GM21447 (cell line): Measurements from ENCODE around the gene CDRT4.
"Not testable (repeated sequence)": the region's sequence is repeated elsewhere in the genome, so short reads cannot be mapped to it uniquely, and the experiment has no call there.

ENCODE experiments used
- ATAC-seq: cut with Tn5 transposase; IDR thresholded peaks from one replicate; pipeline ENCODE4 v1.9.1; 2021; ENCODE audit not compliant: unreplicated experiment

CDRT4 gene

DNA sequence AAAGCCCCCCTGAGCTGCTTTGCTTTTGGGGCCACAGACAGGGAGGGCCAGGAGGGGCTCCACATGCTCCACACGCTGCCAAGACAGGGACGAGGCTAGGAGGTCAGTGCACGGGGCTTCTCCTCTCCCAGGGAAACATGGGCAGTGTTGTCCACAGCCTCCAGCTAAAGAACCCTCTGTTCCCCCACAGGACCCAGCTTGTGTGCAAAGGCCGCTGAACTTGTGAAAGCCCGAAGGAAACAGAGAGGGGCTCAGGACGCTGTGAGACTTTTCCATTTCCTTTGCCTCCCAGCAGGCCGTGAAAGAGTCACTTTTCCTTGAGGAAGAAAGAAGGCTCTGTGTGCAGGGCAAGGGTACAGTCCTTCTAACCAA, 9.7 kb downstream of the CDRT4 start:
- ATAC-seq = no peak

- ATAC-seq = no peak
These were observed 10.3 kb downstream of the CDRT4 start for GRCh38 chr17:15456972-15457722.

DNA sequence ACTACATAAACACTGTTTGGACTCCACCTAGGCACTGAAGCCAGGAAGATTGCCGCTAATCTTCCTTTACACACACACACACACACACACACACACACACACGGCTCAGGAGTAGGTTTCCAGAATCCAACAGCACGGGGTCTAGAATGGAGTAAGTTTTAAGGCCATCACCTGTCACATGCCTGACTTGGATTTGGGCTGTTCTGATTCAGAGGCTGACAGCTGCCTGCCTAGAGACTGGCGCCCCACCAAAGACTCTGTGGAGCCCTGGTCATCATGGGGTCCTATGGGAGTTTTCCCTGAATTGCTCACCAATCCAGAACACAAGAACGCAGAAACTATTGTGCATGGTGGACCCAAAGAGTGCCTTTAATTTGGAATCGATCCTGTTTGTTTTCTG, 10.9 kb downstream of the CDRT4 start:
- ATAC-seq = no peak

GRCh38 chr17:15454346-15454745, 13.1 kb downstream of the CDRT4 start:
- no peak for ATAC-seq

- ATAC-seq = no peak
These were observed 13.6 kb downstream of the CDRT4 start for GRCh38 chr17:15453782-15454181.

GRCh38 chr17:15453246-15453645, 14.2 kb downstream of the CDRT4 start:
- no peak for ATAC-seq

GRCh38 chr17:15452746-15453145, 14.7 kb downstream of the CDRT4 start:
- ATAC-seq = no peak

- no peak for ATAC-seq
These were observed 15.7 kb downstream of the CDRT4 start for GRCh38 chr17:15451680-15452079.

GRCh38 chr17:15448580-15448956, 18.9 kb downstream of the CDRT4 start:
- no peak for ATAC-seq

GRCh38 chr17:15447928-15448579, 19.4 kb downstream of the CDRT4 start:
- ATAC-seq = no peak

DNA sequence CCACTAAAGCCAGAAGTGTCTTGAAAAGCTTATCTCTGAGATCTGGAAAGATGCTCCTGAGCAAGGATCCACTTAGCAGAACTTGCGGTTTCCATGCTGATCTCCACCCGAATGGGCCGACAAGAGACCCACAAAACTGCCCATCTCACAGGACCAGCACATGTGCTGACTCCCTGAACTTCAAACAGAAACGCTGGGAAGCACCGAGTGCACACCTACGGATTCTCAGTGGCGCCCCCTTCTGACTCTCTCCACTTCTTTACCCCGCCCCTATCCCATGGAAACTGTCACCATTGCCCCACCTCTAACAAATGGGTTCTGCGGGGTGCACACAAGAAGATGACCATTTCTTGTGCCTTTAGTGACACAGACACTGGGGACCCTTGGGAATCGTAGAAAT, 21.4 kb downstream of the CDRT4 start:
- ATAC-seq = no peak

DNA sequence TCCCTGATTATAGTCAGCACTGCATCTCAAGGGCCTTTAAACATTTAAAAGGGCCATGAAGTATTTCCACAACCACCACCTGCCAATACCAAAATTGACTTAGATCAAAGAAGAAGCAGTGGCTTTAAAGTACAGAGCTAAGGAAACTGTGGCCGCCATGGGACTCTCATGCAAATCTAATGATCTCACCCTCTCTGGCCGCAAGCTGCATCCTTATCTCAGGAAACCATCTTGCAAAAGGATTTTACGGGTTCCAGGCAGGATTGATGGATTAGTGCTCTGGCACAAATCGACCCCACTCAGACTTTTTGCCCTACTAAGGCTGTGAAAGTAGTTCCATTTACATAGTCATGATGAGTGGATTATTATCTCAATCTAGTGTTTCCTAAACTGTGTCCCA, 22.6 kb downstream of the CDRT4 start:
- ATAC-seq = no peak

DNA sequence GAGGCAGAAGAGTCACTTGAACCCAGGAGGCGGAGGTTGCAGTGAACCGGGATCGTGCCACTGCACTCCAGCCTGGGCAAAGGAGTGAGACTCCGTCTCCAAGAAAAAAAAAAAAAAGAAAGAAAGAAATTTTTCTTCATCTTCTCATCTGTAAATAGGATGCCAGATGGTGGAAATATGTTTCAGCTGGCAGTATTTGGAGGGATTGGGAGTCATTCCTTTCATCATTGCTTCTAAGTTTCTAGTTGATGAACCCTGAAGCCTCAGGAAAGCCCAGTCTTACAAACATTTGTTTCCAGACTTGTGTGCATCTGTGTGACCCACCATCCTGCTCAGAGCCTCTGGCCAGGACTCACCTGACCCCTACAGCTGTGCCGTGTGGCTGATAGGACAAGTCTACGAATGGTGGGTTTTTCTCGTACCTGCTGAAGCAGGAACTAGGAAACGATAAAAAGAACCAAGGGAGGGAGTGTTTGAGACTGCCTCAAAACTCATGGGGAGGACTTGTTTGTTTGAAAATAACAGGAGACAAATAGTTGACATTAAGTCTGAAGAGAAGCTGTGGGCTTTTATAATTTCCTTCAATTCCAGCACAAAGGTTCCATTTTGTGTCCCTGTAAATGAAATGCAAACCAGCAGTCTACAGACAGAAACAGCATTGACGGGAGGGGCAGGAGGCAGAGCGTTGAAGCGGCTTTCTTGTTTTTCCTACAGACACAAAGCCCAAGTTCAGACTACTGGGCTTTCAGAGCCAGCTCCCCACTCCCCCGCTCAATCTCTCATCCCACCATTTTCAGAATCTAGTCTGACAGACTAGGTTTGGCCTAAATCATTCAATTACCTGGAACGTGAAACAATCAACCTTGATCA, 24.9 kb downstream of the CDRT4 start:
- no peak for ATAC-seq

DNA sequence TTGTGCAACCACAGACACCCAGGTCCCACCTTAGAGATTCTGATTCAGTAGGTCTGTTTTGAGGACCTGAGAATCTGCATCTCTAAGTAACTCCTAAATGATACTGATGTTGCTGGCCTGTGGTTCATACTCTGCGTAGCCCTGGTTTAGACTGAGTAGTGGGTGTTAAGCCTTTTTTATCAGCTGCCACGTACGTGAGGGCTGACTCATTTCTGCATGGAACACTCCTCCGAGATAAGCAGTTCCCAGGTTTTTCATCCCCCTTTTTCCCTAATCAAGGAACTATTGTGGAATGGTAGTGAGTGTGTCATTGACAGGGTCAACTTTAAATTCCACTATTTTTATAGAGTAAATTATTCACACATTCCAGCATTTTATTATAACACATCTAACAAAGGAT, 26.1 kb downstream of the CDRT4 start:
- no peak for ATAC-seq

DNA sequence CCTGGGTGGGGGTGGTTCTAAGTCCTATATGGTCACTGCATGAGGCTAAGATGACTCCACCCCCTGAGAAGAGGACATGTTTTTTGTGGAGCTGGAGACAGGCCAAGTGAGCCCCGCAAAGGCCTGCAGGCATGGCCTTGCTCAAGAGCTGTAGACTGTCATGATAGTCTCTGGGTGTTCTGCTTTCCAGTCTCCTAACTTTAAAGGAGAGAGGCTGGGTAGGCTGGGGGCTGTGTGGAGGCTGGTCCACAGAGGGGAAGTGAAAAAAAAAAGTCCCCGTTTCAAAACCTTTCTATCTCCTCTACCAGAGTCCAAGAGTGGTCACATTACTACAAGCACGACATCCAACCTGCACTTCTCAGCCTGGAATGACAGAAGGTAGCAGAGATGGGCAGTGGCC, 27.1 kb downstream of the CDRT4 start:
- no peak for ATAC-seq

- not testable (repeated sequence) for ATAC-seq
These were observed 28.0 kb downstream of the CDRT4 start for GRCh38 chr17:15439205-15439985.

GRCh38 chr17:15438491-15439105, 28.8 kb downstream of the CDRT4 start:
- ATAC-seq = no peak

- no peak for ATAC-seq
These were observed 30.2 kb downstream of the CDRT4 start for GRCh38 chr17:15437303-15437635.

GRCh38 chr17:15436473-15437302, 30.7 kb downstream of the CDRT4 start:
- ATAC-seq = no peak

DNA sequence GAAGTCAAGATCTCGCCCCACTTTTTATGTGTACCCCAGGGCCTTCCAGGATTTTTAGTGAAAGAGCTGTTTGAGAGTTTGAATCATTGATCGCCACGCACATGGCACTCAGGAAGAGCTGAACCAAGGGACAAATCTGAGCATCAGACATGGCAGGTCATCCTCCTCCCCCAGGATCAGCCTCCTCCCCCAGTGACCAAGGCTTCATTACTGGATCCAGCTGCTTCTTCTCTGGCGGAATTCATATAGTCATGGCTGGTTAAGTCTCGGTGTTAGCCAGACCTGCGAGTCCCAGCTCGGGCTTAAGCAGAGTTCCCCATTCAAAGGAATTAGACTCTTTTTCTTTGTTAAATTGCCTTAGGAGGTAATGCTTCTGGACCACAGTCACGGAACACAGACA, 32.5 kb downstream of the CDRT4 start:
- no peak for ATAC-seq
